ENCODE measurements around the gene TRAF2.

TRAF2 gene

DNA sequence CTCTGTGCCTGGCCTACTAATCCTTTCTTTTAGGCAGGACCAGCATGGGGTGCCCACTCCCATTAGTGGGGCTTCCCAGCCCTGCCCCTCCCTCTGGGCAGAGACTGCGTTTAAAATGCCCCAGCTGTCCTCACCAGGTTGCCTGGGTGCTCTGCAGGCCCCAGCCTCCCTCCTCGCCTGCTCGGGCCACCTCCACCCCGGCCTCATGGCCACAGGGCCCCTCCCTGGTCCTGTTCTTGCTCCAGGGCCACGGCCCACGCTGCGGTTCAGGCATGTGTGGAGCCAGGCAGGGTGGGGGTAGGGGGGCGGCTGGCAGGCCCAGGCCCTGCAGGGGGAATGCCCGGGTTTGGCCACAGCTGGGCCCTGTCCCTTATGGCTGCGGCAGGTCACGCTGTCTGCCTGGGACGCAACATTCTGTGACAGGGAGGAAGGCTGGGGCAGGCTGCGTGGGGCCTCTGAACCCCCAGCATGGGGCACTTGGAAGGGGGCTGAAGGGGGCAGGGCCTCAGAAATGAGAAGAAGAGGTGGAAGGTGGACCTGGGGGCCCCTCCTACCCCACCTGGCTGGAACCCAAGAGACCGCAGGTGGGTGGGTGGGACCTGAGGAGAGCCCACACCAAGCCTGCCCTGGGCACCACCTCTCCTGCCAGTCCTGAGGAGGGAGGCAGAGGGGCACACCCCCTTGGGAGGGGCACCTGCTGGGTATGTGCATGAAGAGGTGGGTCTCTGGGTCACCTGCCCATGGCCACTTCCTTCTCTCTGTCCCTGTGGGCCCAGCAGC lies 65.4 kb downstream of the TRAF2 start, which contains the start of gene LCN12:
TSS of gene LCN12 (plus strand) at position 733 of the 780 bp plus-strand sequence. CDS start 55 bp downstream, outside the sequence.
- no peak for DNase-seq

DNA sequence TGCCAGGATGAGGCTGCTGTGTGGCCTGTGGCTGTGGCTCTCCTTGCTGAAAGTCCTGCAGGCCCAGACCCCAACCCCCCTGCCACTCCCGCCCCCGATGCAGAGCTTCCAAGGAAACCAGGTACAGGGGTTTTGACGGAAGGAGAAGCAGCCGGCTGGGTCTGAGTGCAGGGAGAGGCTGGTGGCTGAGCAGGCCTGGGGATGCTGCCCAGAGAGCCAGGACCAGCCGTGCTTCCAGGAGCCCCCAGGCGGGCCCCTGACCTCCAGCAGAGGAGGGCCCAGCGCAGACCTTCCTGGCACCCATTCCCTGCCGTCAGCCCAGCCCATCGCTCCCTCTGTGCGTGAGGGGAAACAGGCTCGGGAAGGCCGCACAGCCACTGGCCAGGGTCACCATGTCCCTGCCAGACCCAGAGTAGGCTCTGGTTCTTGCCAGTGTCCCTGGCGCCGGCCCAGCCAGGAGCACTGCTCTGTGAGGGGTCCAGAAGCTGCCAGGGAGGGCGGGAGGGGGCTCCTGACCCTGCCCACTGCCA lies 66.1 kb downstream of the TRAF2 start:
- no peak for DNase-seq

DNA sequence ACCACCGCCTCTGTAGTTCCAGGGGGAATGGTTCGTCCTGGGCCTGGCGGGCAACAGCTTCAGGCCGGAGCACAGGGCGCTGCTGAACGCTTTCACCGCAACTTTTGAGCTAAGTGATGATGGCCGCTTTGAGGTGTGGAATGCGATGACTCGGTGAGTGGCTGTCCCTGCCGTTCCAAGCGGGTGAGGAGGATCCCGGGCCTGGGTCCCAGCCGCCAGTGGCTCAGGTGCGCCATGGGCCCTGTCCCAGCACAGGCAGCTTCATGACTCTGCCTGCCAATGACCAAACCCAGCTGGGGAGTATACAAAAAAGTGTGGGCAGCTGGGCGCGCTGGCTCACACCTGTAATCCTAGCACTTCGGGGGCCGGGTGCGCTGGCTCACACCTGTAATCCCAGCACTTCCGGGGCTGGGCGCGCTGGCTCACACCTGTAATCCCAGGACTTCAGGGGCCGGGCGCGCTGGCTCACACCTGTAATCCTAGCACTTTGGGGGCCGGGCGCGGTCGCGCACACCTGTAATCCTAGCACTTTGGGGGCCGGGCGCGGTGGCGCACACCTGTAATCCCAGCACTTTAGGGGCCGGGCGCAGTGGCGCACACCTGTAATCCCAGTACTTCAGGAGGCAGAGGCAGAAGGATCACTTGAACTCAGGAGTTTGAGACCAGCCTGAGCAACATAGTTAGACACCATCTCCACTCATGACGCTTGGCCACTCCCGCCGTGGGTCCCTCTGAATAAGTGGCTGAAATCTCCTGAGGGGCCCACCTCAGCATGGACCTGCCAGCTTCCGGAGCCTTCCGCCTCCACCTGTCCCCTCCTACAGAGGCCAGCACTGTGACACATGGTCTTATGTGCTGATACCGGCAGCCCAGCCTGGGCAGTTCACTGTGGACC lies 66.8 kb downstream of the TRAF2 start:
- DNase-seq = no peak

DNA sequence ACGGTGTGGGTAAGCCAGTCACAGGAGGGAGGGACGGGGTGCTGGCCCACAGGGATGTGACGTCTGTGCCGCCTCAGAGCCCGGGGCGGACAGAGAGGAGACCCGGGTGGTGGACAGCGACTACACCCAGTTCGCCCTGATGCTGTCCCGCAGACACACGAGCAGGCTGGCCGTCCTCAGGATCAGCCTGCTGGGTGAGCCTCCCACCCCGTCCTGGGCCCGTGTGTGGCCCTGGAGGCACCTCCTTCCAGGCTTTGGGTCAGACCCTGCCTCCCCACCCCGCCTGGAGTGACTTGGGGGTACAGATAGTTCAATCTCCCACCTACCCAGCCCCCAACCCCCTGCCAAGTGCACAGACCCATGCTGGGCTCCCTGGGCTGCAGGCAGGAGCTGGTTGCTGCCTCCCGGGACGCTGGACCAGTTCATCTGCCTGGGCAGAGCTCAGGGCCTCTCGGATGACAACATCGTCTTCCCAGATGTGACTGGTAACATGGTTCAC lies 67.5 kb downstream of the TRAF2 start:
- no peak for DNase-seq

DNA sequence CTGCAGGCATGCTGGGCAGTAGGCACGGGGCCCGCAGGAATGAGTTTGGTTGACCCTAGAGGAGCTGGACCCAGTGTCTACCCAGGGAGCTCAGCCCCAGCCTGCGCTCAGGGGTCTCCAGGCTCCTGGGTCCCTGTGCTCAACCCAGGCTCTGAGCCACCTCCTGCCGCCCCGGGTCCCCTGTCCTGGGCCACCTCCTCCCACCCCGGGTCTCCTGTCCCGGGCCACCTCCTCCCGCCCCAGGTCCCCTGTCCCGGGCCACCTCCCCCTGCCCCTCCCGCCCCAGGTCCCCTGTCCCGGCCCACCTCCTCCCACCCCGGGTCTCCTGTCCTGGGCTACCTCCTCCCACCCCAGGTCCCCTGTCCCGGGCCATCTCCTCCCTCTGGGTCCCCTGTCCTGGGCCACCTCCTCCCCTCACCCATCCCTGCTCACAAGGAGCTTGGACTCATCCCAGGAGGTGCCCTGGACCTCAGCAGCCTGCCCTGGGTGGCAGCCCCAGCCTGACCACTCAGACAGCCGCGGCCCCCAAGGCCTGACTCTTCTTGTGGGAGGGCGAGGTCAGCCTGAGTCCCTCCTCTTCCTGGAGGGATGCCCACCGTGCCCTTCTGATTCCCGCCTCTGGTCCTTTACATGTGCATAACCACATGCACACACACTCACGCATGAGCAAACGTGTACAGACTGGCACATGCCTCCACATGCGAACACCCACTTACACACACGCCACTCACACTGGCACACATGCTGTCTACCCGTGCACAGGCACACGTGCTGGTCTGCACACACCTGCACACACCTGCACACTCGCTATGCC lies 68.2 kb downstream of the TRAF2 start:
- no peak for DNase-seq

DNA sequence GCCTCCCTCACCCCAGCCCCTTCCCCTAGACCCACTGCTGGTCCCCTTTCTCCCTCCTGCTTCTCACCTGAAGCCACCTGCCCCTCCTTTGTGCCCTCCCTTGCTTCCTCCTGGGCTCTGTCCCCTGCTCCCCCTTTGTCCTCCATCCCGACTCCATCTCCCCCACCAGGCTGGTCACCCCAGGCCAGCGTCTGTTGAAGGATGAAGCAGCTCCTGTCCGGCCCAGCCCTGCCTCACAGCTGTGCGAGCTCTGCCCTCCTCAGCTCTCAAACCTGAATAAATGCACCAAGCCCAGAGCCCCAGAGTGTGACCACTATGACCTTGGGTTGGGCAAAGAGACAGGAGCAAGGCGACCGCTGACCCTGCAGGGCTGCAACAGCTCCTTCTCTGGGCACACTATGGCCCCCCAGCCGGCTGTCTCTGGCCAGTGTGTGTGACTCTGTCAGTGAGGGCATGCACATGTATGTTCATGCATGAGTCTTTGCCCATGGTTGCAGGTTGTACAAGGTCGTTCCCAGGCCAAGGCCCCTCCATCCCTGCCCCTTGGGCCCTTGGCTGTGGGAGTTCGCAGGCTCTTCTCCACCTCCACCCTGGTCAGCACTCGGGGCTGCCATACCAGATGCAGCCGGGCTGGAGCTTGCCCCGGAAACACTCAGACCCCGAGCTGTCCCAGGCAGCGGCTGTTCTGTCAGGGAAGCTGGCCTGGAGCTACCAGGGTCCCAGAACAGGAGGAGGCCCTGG lies 69.1 kb downstream of the TRAF2 start:
- no peak for DNase-seq

DNA sequence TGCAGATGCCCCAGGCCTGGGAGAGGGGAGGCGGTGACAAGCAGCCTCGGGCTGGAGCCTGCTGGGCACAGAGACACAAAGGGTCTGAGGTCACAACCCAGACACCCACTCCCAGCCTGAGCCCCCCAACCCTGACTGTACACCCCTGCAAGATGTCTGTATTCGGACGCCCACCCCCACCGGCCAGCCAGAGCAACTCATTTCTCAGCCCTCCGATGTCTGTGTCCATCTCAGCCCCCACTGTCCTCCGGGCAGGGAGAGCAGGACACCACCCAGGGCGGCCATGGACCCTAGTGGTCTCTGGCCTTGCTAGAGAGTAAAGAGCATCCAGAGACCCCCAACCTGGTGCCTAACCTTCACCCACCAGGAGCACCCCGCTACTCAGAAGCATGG lies 69.6 kb downstream of the TRAF2 start:
- DNase-seq = no peak

DNA sequence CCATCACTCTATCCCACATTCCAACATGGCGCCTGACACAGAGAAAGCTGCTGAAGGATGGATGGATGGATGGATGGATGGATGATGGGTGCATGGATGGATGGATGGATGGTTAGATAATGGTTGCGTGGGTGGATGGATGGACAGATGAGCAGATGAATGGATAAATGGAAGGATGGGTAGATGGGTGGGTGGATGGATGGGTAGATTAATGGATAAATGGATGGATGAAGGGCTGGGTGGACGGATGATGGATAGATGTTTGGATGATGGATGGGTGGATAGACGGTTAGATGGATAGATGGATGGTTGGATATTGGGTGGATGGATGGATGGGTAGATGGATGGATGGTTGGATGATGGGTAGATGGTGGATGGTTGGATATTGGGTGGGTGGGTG lies 70.3 kb downstream of the TRAF2 start:
- DNase-seq = no peak

DNA sequence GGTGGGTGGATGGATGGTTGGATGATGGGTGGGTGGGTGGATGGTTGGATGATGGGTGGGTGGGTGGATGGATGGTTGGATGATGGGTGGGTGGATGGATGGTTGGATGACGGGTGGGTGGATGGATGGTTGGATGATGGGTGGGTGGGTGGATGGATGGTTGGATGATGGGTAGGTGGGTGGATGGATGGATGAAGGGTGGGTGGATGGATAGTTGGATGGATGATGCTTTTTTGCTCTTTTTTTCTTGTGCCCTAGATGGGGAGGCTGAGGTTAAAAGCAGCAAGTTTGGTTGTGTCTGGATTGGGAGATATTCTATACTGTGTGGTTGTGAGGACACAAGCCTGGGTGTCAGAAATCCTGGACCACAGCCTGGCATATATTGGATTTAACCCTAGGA lies 71.1 kb downstream of the TRAF2 start:
- no peak for DNase-seq

DNA sequence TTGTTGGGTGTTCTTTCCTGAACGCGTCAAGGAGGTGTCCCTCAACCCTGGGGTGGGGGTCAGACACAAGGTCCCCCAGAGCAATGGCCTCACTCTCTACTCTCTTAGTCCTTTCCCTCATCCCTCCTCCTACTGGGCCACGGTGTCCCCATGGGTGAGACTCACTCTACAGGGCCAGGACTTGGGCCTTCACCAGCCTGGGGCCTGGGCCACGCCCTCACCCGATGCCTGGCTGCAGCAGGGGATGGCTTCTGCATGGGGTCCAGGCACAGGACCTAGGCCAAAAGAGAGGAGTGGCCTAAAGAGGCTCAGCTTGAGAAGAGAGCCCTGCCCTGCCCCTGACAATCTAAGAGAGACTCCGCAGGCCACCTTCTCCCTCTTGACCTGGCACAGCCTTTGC lies 71.6 kb downstream of the TRAF2 start:
- no peak for DNase-seq

DNA sequence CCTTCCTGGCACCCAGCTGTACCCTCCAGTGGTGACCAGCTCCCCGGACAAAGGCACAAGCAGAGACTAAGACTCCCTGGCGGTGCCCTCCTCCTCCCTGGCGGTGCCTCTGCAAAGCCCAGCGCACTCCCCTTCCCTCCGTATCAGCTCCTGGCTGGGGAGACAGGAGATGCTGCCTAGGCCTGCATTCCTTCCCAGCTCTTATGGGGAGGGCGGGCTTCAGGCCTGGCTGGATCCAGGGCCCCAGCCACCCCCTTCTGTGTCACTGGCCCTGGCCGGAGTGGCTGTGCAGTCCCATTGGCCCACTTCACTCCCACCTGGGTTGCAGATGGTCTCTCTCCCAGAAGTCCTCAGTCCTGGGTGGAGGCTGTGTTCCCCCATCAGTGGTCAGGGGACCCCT lies 72.2 kb downstream of the TRAF2 start:
- DNase-seq = no peak

DNA sequence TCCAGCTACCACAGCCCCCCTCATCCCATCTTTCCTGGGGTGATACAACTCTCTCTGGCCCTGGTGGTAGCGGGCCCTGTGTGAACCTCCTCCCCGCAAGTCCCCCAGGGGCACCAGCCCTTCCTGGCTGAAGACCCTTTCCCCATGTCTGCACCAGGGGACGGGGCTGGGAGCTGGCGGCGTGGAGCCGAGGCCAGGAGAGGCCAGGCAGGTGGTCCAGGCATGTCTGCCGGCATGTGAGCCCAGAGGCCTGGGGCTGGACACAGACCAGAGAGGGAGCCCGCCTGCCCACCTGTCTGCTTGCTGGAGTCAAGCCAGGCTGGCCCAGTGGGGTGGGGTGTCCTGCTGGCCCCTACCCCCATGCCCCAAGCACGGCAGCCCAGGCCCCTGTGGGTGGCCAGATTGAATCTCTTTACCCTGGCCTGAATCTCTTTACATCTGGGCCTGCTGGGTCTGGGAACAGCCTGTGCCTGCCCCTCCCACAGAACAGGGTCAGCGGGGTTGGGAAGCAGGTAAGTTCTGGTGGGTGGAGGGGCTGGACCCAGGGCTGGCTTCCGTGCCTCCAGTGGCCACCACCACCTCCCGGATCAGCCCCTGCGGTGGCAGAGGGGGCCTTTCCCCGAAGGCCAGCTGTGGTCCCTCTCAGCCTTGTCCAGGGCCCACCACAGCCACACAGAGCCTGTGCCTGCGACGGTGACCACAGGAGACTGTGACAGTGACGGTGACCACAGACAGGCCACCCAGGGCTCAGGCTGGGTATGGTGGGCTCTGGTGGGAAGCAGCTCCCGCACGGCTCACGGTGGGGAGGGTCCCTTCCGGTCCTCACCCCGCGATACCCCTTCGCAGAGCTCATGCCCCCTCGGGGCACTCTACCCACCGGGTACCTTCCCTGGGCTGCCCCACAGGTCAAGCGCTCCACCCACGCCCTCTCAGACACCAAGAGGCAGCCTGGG lies 72.9 kb downstream of the TRAF2 start:
- no peak for DNase-seq

DNA sequence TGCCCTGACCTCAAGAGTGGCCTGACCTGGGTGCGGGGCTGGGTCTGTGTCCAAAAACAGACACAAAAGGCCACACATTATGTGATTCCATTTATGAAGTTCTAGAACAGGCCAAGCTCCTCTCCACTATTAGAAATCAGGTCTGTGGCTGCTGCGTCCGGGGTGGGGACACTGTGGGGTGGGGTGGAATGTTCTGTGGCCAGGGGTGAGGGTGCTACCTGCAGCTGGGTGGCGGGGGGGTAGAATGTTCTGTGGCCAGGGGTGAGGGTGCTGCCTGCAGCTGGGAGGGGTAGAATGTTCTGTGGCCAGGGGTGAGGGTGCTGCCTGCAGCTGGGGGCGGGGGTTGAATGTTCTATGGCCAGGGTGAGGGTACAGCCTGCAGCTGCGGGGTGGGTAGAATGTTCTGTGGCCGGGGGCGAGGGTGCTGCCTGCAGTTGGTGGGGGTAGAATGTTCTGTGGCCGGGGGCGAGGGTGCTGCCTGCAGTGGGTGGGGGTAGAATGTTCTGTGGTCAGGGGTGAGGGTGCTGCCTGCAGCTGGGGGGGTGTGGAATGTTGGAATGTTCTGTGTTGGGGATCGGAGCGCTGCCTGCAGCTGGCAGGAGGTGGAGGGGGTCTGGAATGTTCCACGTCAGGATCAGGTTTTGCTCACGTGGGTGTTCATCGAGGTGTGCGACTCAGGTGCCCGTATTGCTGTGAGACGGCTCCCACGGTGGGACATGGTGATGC lies 74.1 kb downstream of the TRAF2 start:
- DNase-seq = no peak

DNA sequence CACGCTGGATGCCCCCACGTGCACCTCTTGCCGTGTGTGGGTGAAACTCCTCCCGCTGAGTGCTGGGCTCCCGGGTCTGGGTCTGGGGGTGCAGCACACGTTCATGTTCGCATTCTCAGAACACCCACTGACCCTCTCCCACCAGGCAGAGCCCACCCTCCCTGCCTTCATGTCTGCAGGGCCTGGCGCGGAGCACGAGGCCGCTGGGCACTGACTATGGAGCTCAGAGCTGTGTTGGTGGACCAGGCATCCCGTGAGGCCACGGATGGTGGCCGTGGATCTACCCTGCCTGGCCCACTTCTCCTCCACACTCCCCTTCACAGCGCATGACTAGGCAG lies 74.6 kb downstream of the TRAF2 start:
- no peak for DNase-seq

DNA sequence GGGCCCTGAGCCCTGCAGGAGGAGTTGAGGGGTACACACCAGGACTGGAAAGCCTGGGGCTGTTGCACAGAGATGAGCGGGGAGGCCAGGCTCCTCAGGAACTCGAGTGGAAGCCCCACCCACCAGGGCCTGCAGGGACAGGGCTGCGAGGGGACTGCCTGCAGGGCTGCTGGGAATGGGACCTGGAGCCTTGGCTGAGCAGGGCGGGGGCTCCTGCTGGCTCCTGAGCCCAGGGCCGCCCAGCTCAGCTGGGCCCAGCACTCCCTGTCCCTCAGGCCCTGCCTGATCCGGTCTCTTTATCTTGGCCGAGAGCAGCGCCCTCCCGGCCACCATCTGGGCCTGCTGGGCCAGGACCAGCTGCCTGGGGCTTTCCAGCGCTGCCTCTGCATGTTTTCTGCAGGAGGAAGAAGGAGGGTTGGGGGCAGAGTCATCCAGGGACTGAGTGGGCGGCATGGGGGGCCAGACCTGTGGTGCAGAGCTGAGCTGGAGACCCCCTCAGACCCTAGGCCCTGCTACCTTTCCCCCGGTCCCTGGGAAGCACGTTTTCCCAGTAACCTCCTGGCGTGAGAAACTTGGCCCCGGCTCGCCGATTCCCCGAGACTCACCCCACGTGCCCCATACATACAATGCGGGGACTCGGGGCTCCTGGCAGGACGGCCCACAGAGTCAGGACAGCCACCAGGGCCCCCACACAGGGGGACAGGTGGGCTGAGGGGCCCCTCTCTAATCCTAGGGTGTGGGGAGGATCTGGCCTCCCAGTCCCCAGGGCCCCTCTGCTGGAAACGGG lies 75.2 kb downstream of the TRAF2 start:
- DNase-seq = no peak

DNA sequence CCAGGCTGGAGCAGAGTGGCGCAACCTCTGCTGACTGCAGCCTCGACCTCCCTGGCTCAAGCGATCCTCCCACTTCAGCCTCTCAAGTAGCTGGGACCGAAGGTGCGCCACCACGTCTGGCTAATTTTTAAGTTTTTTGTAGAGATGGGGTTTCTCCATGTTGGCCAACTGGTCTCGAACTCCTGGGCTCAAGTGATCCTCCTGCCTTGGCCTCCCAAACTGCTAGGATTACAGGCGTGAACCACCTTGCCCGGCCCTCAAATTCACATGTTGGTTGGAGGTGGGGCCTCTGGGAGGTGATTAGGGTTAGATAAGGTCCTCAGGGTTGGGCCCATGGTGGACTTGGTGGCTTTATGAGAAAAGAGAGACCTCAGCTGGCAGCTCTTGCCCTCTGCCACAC lies 75.8 kb downstream of the TRAF2 start:
- DNase-seq = no peak

DNA sequence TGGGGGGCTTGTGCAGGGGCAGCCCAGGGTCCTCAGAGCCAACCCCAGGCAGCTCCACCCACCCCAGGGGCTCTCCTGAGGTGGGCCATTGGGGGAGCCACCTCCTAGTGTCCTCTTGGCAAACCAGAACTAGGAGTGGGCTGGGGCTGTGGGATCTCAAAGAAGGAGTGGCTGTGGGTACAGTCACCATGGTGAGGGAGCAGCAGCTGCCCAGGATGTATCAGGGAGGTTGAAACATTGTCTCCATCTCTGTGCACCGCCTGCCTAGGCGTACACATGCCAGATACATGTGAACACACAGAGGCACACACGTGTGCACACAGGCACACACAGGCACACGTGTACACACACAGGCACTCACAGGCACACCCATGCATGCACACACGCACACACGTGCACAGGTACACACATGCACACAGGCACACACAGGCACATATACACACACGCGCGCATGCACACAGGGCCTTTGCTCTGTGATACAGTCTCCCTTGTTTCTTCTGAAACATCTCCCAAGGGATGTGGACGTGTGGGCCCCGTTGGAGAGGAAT lies 76.5 kb downstream of the TRAF2 start:
- DNase-seq = no peak

DNA sequence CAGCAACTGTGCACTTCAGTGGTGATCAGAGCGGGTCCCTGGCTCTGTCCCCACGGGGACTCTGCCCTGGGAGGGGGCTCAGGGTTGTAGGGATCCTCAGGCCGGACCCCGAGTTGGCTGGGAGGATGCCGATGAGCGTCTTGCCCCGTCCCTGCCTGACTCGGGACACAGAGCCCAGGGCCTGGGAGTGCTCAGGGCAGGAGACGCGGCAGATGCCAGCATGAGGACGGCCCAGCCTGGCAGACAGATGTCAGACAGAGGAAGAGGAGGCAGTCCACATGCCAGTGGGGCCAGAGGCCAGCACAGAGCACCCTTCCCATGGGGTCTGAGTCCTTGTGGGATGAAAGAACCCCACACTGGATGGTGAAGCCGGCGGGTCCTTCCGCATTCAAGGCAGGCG lies 77.0 kb downstream of the TRAF2 start:
- DNase-seq = no peak

DNA sequence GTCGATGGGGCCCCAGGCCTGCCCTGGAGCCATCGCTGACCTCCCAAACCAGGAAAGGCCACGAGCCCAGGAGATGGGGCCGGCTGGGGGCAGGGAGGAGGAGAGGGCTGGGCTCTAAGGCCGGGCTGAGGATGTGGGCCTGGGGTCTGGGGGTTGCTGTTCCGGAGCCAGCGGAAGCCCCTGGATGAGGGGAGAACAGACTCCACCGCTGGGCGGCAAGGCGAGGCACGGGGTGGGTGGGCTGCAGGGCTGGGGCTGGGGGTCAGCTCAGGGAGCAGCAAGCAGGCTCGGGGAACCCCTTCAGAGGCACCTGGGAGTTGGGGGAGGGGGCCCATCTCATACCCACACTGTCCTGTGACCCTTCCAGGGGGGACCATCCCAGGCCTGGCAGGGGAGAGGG lies 77.4 kb downstream of the TRAF2 start:
- no peak for DNase-seq
